Colonic mucosa (tissue), 4 donors: ENCODE data around the gene TIMM22. TPM values are rescaled to one million over a fixed set of nuclear protein-coding genes. Genes with fewer than 3 reads are reported as not detected.

Experiments
- DNase-seq: peaks from one replicate; pipeline ENCODE4 v3.0.0-alpha.2; 2020
- H3K27ac ChIP-seq: fragments of 200-600 bp; one replicate; pipeline ENCODE4 v1.8.0; 2021
- H3K27me3 ChIP-seq: fragments of 200-600 bp; one replicate; pipeline ENCODE4 v1.8.0; 2021
- H3K36me3 ChIP-seq: fragments of 200-600 bp; one replicate; pipeline ENCODE4 v1.8.0; 2021
- H3K4me1 ChIP-seq: fragments of 200-600 bp; one replicate; pipeline ENCODE4 v1.8.0; 2021; ENCODE audit warnings: mild to moderate bottlenecking
- H3K4me3 ChIP-seq: fragments of 200-600 bp; one replicate; pipeline ENCODE4 v1.8.0; 2021
- H3K9ac ChIP-seq, 2 donors: one replicate each; pipeline ENCODE4 v1.7.0; 2013; ENCODE audit warnings: control low read depth in 2 of 2, low read depth in 2 of 2, low read length in 2 of 2
- H3K9me3 ChIP-seq: fragments of 200-600 bp; one replicate; pipeline ENCODE4 v1.8.0; 2021
- intact Hi-C: fragments of 100-400 bp; cut with DNase I; formaldehyde crosslinking; loops from one replicate; pipeline ENCODE4 v1.14.1; 2022
- total RNA-seq, 2 donors: library from RNA; stranded (reverse); fragmentation: NEBNext Ultra II Directional in 1 of 2; extraction: Animal tissue kit (Norgen Biotek cat#: 25700) in 1 of 2; gene quantifications; one replicate each; pipeline ENCODE4 v1.2.1, GENCODE V29; 2021
- TF ChIP-seq, protein P1 (sequence below): fragments of 200-600 bp; IDR thresholded peaks from one replicate; pipeline ENCODE4 v1.8.0; 2022; ENCODE audit warnings: antibody characterized with exemption, mild to moderate bottlenecking
- donor health status: healthy.
- donor health status: DM: no; HTN: no; CAD: no.
- donor health status: DM: no; HTN: no; CAD: no.

Gene TIMM22
- total RNA-seq, 2 donors from 2014 or later: 8.3 to 12.8 TPM

DNA sequence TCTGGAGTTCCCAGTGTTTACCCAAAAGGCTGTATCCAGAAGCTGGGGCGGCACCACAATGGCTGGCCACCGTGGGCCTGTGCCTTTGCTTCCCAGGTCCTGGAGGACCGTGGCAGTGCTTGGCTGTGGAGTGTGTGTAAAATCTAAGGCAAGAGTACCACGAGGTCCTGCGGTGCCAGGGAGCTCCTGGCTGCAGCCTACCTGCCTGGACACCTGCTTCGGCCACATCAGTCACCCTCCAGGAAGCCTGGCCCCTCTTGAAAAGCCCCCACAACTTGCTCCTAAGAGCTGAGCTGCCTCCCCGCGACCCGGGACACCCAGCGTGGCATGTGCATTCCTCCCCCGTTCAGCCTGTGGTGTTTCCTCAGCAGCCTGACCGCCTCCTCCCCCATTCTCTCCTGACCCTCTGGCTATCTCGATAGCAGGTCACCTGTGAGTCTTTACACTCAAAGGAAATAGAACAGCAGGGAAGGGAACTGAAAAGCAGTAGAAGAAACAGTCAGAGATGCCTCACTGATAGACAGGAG, 7.9 kb downstream of the TIMM22 start:
- H3K36me3 ChIP-seq: peaks cover 11% of the 10 kb centered on the region
- TF ChIP-seq, protein P1, sequence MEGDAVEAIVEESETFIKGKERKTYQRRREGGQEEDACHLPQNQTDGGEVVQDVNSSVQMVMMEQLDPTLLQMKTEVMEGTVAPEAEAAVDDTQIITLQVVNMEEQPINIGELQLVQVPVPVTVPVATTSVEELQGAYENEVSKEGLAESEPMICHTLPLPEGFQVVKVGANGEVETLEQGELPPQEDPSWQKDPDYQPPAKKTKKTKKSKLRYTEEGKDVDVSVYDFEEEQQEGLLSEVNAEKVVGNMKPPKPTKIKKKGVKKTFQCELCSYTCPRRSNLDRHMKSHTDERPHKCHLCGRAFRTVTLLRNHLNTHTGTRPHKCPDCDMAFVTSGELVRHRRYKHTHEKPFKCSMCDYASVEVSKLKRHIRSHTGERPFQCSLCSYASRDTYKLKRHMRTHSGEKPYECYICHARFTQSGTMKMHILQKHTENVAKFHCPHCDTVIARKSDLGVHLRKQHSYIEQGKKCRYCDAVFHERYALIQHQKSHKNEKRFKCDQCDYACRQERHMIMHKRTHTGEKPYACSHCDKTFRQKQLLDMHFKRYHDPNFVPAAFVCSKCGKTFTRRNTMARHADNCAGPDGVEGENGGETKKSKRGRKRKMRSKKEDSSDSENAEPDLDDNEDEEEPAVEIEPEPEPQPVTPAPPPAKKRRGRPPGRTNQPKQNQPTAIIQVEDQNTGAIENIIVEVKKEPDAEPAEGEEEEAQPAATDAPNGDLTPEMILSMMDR: no peak
- intact Hi-C loops: loop anchor here (5.0 kb wide), 1 partner anchor 52 kb away; no protein-coding TSS in a partner anchor
- peak overlapping the region in 1 of 2 donors; percentile 61 for H3K9ac ChIP-seq
- no peaks in the 10 kb centered on the region for H3K27me3 ChIP-seq
- peak; percentile 22 for DNase-seq
- H3K27ac ChIP-seq: no peak overlapping the region
- H3K9me3 ChIP-seq: no peaks in the 10 kb centered on the region
- H3K4me1 ChIP-seq: no peaks in the 10 kb centered on the region
- no peak overlapping the region for H3K4me3 ChIP-seq

DNA sequence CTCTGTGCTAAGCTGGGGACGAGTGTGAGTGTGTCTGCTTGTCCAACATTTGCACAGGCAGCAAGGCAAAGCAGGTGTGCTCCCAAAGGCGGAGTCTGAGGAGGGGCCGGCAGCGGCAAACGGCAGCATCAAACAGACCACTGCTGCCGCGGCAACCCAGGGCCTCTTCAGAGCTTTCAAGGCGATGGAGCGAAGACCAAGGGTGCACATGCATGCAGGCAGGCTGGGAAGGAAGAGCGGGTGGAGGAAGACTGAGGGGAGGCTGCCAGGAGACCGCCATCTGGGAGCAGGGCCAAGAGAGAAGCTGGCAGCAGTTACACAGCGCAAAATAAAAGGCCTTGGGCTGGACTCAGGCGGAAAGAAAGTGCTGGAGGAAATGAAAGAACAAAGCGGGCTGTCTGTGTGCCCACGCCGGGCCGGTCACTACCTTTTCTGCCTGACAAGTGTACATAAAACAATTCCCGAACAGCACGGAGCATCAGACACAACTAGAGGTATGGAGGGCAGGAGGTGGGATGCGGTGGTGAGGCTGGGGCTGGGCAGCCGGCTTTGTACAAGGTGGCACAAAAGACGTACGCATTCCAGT, 8.5 kb downstream of the TIMM22 start:
- Histone ChIP-seq H3K4me1 (no peaks in the 10 kb centered on the region), H3K9me3 (no peaks in the 10 kb centered on the region), H3K27me3 (no peaks in the 10 kb centered on the region), H3K9ac (peak overlapping the region in 1 of 2 donors; percentile 61), H3K4me3 (no peak overlapping the region), H3K36me3 (peaks cover 16% of the 10 kb centered on the region), H3K27ac (peak overlapping the region; percentile 30)
- intact Hi-C loops: loop anchor here (5.0 kb wide), 1 partner anchor 52 kb away; no protein-coding TSS in a partner anchor
- TF ChIP-seq, protein P1: no peak
- peak; percentile 63 for DNase-seq

DNA sequence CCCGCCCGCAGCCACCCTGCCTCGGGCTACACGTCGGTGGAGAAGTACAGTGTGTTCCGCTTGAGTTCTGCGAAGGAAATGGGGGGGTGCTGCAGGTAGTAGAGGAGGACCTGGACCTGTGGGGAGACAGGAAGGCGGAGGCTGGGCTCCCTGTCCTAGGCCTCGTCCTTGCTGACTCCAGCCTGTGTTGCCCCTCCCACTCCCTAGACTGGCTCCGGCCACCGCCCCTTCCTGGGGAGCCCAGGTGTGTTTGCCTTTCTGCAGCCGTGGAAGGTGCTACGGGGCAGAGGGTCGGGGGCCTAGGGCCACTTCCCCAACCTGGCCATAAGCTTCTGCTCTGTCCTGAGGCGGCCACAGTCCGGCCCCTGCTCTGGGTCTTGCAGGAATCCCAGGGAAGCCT, 9.1 kb downstream of the TIMM22 start:
- peak; percentile 71 for DNase-seq
- Histone ChIP-seq H3K27ac (peak overlapping the region; percentile 30), H3K36me3 (peaks cover 20% of the 10 kb centered on the region), H3K4me1 (no peaks in the 10 kb centered on the region), H3K9ac (peak overlapping the region in 1 of 2 donors; percentile 67), H3K4me3 (no peak overlapping the region), H3K27me3 (no peaks in the 10 kb centered on the region), H3K9me3 (no peaks in the 10 kb centered on the region)
- TF ChIP-seq, protein P1: no peak
- intact Hi-C loops: loop anchor here (5.0 kb wide), 1 partner anchor 51 kb away; no protein-coding TSS in a partner anchor

DNA sequence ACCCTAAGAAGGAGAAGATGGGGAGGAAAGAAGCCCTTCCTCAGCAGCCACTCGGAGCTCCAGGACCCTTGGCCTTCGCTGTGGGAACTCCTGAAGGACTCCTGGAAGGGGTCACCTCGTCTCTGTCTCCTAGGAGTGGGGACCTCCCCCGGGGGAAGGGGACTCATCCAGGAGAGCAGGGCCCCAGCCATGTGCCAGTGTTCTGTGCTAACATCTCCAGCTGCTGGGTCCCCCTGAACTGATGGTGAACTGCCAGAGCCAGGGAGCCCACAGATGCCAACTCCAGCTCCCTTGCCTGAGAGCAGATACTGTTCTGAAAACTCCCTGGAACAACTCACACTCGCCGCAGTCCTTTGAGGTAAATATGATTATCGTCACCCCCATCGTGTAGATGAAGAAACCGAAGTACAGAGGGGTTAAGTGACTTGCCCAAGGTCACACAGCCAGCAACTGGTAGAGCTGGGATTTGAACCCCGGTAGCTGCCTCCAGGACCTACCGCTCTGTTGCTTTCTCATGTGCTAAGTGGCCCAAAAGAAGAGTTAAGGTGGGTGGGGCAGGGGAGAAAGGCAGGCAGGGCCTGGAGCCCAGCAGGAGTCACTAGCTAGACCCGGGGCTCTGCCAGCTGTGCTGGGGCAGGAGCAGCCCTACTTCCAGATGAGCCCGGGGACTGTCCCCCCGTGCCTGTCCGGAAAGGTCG, 10.5 kb downstream of the TIMM22 start:
- Histone ChIP-seq H3K4me1 (no peaks in the 10 kb centered on the region), H3K9ac (no peak overlapping the region)
- DNase-seq: no peak

More for the DNA sequence above, 10.5 kb downstream of the TIMM22 start:
- no peaks in the 10 kb centered on the region for H3K9me3 ChIP-seq
- no peak overlapping the region for H3K4me3 ChIP-seq
- H3K36me3 ChIP-seq: peaks cover 24% of the 10 kb centered on the region
- H3K27me3 ChIP-seq: no peaks in the 10 kb centered on the region
- no peak overlapping the region for H3K27ac ChIP-seq
- intact Hi-C loops: loop anchor here (5.0 kb wide), 1 partner anchor 50 kb away; no protein-coding TSS in a partner anchor
- TF ChIP-seq, protein P1: no peak
